Astrocyte (in vitro differentiated cells and primary cell): ENCODE data around the gene C1orf105. TPM values are rescaled to one million over a fixed set of nuclear protein-coding genes. Genes with fewer than 3 reads are reported as not detected.
A peak's percentile ranks its signal among the peaks of the same experiment; 100 is the strongest.

ENCODE experiments used
- DNase-seq: peaks from one replicate; pipeline ENCODE4 v3.0.0-alpha.2; 2010; ENCODE audit warnings: low read depth
- FAIRE-seq: peaks from 2 replicates; lab custom pipeline; 2011; peaks lifted over from hg19 to GRCh38; lab: Jason Lieb, UNC
- H2AFZ ChIP-seq: 2 replicates; pipeline ENCODE4 v1.6.0; 2012; ENCODE audit warnings: low read depth, low read length, inconsistent platforms
- H3K27ac ChIP-seq: 2 replicates; pipeline ENCODE4 v1.5.1; 2011; ENCODE audit warnings: low read depth, low read length, inconsistent platforms
- H3K27me3 ChIP-seq: 2 replicates; pipeline ENCODE4 v1.6.0; 2011; ENCODE audit warnings: low read length, inconsistent platforms; ENCODE audit not compliant: insufficient read depth
- H3K36me3 ChIP-seq: 2 replicates; pipeline ENCODE4 v1.5.1; 2011; ENCODE audit warnings: low read length, inconsistent platforms; ENCODE audit not compliant: insufficient read depth
- H3K4me1 ChIP-seq: 2 replicates; pipeline ENCODE4 v1.5.1; 2011; ENCODE audit warnings: low read length, inconsistent platforms; ENCODE audit not compliant: insufficient read depth
- H3K4me2 ChIP-seq: 2 replicates; pipeline ENCODE4 v1.6.0; 2012; ENCODE audit warnings: low read length, inconsistent platforms
- H3K4me3 ChIP-seq: 2 replicates; pipeline ENCODE4 v1.5.1; 2011; ENCODE audit warnings: low read depth, mild to moderate bottlenecking, low read length, inconsistent platforms; ENCODE audit not compliant: insufficient read depth
- H3K79me2 ChIP-seq: 2 replicates; pipeline ENCODE4 v1.6.0; 2012; ENCODE audit warnings: mild to moderate bottlenecking, low read length, inconsistent platforms; ENCODE audit not compliant: insufficient read depth
- H3K9ac ChIP-seq: 2 replicates; pipeline ENCODE4 v1.6.0; 2012; ENCODE audit warnings: mild to moderate bottlenecking, low read length, inconsistent platforms
- H3K9me3 ChIP-seq: 2 replicates; pipeline ENCODE4 v1.5.1; 2012; ENCODE audit warnings: low read depth, mild to moderate bottlenecking, low read length, inconsistent platforms; ENCODE audit not compliant: insufficient read depth
- H4K20me1 ChIP-seq: 2 replicates; pipeline ENCODE4 v1.6.0; 2012; ENCODE audit warnings: low read length, inconsistent platforms; ENCODE audit not compliant: insufficient read depth
- H3K27ac Mint-ChIP-seq: one replicate; pipeline ENCODE4 v1.8.0; 2021; ENCODE audit warnings: mild to moderate bottlenecking, mixed read lengths; ENCODE audit not compliant: unreplicated experiment
- H3K27me3 Mint-ChIP-seq: one replicate; pipeline ENCODE4 v1.8.0; 2021; ENCODE audit warnings: low read depth, mixed read lengths; ENCODE audit not compliant: unreplicated experiment
- H3K36me3 Mint-ChIP-seq: one replicate; pipeline ENCODE4 v1.8.0; 2021; ENCODE audit warnings: low read depth, mixed read lengths; ENCODE audit not compliant: unreplicated experiment
- H3K4me1 Mint-ChIP-seq: one replicate; pipeline ENCODE4 v1.8.0; 2021; ENCODE audit warnings: low read depth, mixed read lengths; ENCODE audit not compliant: unreplicated experiment
- H3K4me3 Mint-ChIP-seq: one replicate; pipeline ENCODE4 v1.8.0; 2021; ENCODE audit warnings: mild to moderate bottlenecking, moderate library complexity, mixed read lengths; ENCODE audit not compliant: unreplicated experiment
- H3K9me3 Mint-ChIP-seq: one replicate; pipeline ENCODE4 v1.8.0; 2021; ENCODE audit warnings: mild to moderate bottlenecking, mixed read lengths; ENCODE audit not compliant: unreplicated experiment
- EZH2 ChIP-seq: IDR thresholded peaks from 2 replicates; pipeline ENCODE4 v1.6.1; 2012; ENCODE audit warnings: mild to moderate bottlenecking, low read length, inconsistent platforms; ENCODE audit not compliant: insufficient read depth
- total RNA-seq: library from RNA; stranded (reverse); gene quantifications from 2 replicates; pipeline ENCODE4 v1.2.1, GENCODE V29; 2021
- TF ChIP-seq, protein P1 (sequence below): IDR thresholded peaks from 2 replicates; pipeline ENCODE4 v1.5.1; 2011; ENCODE audit warnings: low read depth, mild to moderate bottlenecking, inconsistent platforms, low read length, moderate library complexity; ENCODE audit not compliant: insufficient read depth

C1orf105 gene
- total RNA-seq, 1 donor from 2014 or later = not detected

DNA sequence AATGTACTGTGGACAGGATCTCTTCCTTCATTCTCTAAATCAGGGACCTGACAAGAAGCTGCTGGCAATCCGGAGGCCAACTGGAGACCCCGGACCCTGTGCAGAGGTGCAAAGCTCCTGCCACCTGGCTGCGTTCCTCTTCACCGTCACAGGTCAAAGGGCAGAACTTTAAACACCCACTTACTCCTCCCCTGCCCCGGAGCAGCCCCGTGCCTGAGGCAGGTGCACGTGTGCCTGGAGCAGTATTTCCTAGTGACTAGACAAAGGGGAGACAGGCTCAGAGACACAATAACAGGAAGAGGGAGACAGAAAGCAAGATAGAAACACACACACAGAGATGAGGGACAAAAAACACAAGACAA, 30.0 kb downstream of the C1orf105 start:
- no peaks in the 10 kb centered on the region for H3K9me3 ChIP-seq
- no peaks in the 10 kb centered on the region for H3K27me3 ChIP-seq
- Mint-ChIP-seq H3K27me3 (peaks cover 6% of the 10 kb centered on the region), H3K4me1 (peaks cover 34% of the 10 kb centered on the region), H3K9me3 (no peaks in the 10 kb centered on the region), H3K4me3 (no peak overlapping the region), H3K27ac (no peak overlapping the region), H3K36me3 (no peaks in the 10 kb centered on the region)
- H2AFZ ChIP-seq = peak overlapping the region; percentile 54
- TF ChIP-seq EZH2 = no peak
- TF ChIP-seq, protein P1, sequence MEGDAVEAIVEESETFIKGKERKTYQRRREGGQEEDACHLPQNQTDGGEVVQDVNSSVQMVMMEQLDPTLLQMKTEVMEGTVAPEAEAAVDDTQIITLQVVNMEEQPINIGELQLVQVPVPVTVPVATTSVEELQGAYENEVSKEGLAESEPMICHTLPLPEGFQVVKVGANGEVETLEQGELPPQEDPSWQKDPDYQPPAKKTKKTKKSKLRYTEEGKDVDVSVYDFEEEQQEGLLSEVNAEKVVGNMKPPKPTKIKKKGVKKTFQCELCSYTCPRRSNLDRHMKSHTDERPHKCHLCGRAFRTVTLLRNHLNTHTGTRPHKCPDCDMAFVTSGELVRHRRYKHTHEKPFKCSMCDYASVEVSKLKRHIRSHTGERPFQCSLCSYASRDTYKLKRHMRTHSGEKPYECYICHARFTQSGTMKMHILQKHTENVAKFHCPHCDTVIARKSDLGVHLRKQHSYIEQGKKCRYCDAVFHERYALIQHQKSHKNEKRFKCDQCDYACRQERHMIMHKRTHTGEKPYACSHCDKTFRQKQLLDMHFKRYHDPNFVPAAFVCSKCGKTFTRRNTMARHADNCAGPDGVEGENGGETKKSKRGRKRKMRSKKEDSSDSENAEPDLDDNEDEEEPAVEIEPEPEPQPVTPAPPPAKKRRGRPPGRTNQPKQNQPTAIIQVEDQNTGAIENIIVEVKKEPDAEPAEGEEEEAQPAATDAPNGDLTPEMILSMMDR = no peak
- no peaks in the 10 kb centered on the region for H3K79me2 ChIP-seq
- H3K4me2 ChIP-seq = peak overlapping the region; percentile 62
- no peak overlapping the region for H3K9ac ChIP-seq
- H3K27ac ChIP-seq = no peak overlapping the region
- FAIRE-seq (no peak), DNase-seq (no peak)
- no peaks in the 10 kb centered on the region for H3K36me3 ChIP-seq
- H3K4me1 ChIP-seq = peaks cover 36% of the 10 kb centered on the region
- no peak overlapping the region for H3K4me3 ChIP-seq
- no peaks in the 10 kb centered on the region for H4K20me1 ChIP-seq

DNA sequence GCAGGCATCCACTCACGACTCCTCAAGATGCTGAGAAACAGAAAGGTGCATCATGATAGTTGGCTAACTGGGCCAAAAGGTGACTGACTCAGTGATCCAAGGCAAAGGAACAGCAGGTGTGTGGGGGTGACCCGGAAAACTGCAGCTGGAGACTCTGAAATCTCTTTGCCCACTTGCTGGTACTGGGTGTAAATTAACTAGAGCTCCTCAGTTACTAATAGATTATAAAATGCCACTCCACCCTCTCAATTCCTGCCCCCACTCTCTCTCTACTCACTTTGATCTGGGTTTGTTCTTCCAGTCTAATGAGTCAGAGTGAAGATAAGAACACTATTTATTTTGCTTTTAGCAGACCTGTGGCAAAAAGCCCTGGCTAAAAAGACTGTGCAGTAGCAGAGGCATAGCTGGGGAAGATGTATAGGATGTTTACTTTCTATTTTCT, 30.5 kb downstream of the C1orf105 start:
- no peaks in the 10 kb centered on the region for H3K9me3 Mint-ChIP-seq
- Histone ChIP-seq H3K4me1 (peaks cover 36% of the 10 kb centered on the region), H3K9me3 (no peaks in the 10 kb centered on the region), H3K27me3 (no peaks in the 10 kb centered on the region), H3K4me3 (no peak overlapping the region), H3K36me3 (no peaks in the 10 kb centered on the region), H3K79me2 (no peaks in the 10 kb centered on the region), H3K4me2 (peak overlapping the region; percentile 62), H2AFZ (no peak overlapping the region), H3K27ac (no peak overlapping the region), H4K20me1 (no peaks in the 10 kb centered on the region), H3K9ac (no peak overlapping the region)
- no peak for TF ChIP-seq EZH2
- TF ChIP-seq, protein P1 = no peak
- no peaks in the 10 kb centered on the region for H3K36me3 Mint-ChIP-seq
- no peak overlapping the region for H3K4me3 Mint-ChIP-seq
- DNase-seq (peak; percentile 79), FAIRE-seq (no peak)
- peaks cover 34% of the 10 kb centered on the region for H3K4me1 Mint-ChIP-seq
- H3K27ac Mint-ChIP-seq = no peak overlapping the region
- H3K27me3 Mint-ChIP-seq = peaks cover 6% of the 10 kb centered on the region

DNA sequence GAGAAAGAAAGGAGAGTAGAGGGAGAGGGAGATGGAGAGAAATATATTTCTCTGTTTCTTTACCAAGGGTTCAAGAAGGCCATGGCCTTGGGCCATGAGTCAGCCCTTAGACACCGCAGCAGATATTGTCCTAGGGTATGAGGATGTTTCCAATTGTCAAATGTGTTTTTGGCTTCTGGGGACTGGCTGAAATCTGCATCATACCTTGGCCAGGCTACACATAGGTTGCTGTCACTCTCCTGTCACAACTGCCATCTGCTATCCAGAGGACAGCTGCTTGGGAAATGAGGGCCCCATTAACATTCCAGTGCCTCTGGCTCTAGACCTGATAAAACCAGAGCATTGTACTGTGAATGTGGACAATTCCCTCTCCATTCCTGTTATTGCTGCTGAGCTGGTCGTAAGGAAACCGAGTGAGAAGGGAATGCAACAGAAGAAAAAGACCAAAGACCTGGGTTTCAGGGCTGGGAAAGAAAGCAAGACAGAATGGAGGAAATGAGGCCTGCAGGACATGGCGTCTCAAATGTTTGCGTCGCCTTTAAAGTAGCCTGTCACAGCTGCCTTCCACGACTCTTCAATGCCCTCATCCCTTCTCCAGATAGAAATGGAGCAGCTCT, 32.2 kb downstream of the C1orf105 start:
- no peaks in the 10 kb centered on the region for H3K36me3 Mint-ChIP-seq
- H3K4me1 ChIP-seq = peaks cover 36% of the 10 kb centered on the region
- no peaks in the 10 kb centered on the region for H3K9me3 ChIP-seq
- no peaks in the 10 kb centered on the region for H3K9me3 Mint-ChIP-seq
- no peak overlapping the region for H3K4me3 Mint-ChIP-seq
- H3K4me3 ChIP-seq = no peak overlapping the region
- H3K27me3 Mint-ChIP-seq = peaks cover 19% of the 10 kb centered on the region
- H3K4me2 ChIP-seq = no peak overlapping the region
- no peaks in the 10 kb centered on the region for H3K36me3 ChIP-seq
- H3K27me3 ChIP-seq = no peaks in the 10 kb centered on the region
- DNase-seq (no peak), FAIRE-seq (no peak)
- no peak overlapping the region for H3K27ac ChIP-seq
- TF ChIP-seq, protein P1 = no peak
- no peak for TF ChIP-seq EZH2
- no peak overlapping the region for H2AFZ ChIP-seq
- H4K20me1 ChIP-seq = no peaks in the 10 kb centered on the region
- H3K27ac Mint-ChIP-seq = no peak overlapping the region
- no peak overlapping the region for H3K9ac ChIP-seq
- H3K79me2 ChIP-seq = no peaks in the 10 kb centered on the region
- peaks cover 34% of the 10 kb centered on the region for H3K4me1 Mint-ChIP-seq
